HT-29 (cell line): ENCODE results near the gene ZCCHC17. TPM values are rescaled to one million over a fixed set of nuclear protein-coding genes. Genes with fewer than 3 reads are reported as not detected.
"Not testable (repeated sequence)": the region's sequence is repeated elsewhere in the genome, so short reads cannot be mapped to it uniquely, and the experiment has no call there.

Experiments used
- DNase-seq: peaks from one replicate; pipeline ENCODE4 v3.0.0-alpha.2; 2015; ENCODE audit warnings: low spot score
- total RNA-seq: library from RNA; depleted of rRNA; stranded (reverse); fragments of >200 nt; shearing (Covaris generic); gene quantifications from 2 replicates; pipeline ENCODE4 v1.2.3, GENCODE V29; 2014; rRNA removed

ZCCHC17 gene, protein sequence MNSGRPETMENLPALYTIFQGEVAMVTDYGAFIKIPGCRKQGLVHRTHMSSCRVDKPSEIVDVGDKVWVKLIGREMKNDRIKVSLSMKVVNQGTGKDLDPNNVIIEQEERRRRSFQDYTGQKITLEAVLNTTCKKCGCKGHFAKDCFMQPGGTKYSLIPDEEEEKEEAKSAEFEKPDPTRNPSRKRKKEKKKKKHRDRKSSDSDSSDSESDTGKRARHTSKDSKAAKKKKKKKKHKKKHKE
- total RNA-seq: 15.9 and 17.7 TPM in 2 replicates

DNA sequence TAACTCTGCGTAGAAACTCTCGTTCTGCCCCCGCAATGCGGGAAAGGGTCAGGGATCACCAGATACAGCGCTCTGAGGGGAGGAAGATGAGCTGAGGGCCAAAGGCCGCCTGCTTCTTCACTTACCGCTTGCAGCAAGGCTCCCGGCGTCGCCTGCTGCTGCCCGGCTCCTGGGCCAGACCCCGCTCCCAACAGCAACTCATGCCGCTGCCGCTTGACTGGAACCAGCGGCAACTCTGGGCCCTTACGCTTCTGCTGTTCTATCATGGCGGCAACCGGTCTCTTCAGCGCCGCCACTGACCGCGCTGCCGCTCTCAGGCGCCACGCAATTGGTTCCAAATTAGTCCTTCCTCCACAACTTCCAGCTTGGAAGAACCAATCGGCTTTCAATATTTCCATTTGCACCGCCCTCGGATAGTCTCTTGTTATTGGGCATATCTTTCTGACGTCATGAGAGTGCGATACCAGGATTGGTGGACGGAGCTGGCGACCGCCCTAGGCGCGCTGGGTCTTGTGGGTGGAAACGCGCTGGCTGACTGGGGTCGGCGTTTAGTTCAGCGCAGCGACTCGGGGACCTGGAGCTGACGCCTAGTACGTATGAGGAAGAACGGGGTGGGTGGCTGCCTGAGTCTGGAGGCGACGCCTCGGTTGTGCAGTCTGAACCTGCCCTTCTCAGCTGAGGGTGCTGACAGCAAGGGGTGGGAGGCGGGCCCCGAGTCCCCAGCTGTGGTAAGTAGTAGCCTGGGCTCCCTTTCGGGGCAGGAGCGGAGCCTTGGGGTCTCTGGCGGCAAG, at the start of gene ZCCHC17, which contains the start of gene SNRNP40:
Gene ZCCHC17, plus strand, starts transcription at position 547 of the 791 bp plus-strand sequence. CDS start 13,067 bp downstream, outside the sequence.
Gene SNRNP40, minus strand, starts transcription at position 303 of the 791 bp plus-strand sequence. Its CDS starts 37 bp downstream, at position 266.
- DNase-seq: peak; percentile 99

DNA sequence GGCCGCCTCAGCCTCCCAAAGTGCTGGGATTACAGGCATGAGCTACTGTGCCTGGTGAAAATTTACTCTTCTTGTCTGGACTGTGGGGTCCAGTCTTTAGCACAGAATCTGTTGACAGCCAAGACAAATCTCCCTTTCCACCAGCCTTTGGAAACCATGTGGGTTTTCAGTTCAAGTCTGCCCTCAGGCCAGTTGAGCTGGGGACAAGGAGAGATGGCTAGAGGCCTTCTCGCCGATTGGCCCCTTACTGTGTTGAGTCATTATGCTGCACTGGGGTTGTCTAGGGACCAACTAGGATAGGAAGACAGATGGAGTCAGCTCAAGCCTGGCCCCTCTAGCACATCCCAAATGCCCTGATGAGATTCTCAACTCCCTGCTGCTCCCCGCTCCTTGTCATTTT, 48.6 kb upstream of the ZCCHC17 start:
- DNase-seq: no peak

DNA sequence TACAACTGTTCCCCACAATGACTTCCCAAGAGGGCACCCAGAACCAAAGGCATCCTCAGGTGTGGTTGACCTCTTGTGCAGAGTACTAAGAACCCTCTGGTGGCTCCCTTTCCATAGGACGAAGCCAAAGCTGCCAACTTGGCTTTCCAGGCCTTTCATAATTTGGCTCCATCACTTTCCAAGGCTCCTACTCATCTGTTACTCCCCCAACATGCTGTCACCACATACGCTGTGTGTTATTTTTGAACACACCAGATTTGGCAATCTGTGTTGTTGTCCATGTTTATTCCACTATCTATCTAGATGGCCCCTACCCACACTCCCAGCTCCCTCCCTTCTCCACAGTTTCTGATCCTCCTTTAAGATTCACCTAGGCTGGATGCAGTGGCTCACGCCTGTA, 47.0 kb upstream of the ZCCHC17 start:
- DNase-seq: no peak

DNA sequence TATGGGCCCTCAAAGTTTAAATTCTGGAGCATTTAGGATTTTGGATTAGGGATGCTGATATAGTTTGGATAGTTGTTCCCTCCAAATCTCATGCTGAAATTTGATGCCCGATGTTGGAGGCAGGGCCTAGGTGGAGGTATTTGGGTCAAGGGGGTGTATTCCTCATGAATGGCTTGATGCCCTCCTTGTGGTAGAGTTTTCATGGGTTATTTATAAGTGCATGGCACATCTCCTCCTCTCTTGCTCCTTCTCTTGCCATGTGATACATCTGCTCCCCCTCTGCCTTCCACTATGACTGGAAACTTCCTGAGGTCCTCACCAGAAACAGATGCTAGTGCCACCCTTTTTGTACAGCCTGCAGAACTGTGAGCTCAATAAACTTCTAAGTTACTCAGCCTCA, 39.6 kb upstream of the ZCCHC17 start:
- no peak for DNase-seq

DNA sequence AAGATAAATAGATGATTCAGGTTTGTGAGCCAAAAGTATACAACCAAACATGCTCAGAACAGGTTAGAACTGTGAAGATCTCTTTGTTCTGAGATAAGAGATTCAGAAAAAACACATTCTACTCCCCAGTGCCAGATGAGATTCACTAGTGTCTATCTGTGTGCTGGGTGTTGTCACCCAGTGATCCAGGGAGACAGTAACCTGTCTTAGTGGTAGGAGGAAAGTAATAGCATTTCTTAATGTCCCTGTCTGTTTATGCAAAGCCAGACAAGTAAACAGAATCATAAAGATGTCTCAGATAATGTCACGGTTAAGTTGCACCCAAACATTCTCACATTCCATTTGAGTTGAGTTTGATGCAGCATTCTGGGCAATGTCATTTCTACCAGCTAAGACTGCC, 38.3 kb upstream of the ZCCHC17 start:
- DNase-seq: no peak

DNA sequence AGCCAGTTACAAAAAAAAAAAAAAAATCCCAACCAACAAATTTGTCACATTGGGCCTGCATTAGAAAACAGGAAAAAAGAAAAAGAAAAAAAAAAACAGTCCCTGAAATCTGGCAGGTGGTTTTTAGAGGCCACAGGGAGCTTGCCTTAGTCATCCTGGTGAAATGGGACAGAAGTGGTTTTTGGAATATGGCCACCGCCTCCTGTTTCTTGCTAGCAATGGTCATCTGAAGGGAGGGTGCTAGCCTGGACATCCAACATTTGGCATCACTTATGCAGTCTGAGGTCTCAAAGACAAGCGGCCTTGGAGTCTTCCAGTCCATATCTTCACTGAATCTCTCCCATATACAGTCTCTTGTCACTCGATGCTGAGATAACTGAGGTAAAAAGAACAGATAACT, 37.1 kb upstream of the ZCCHC17 start:
- DNase-seq: no peak

DNA sequence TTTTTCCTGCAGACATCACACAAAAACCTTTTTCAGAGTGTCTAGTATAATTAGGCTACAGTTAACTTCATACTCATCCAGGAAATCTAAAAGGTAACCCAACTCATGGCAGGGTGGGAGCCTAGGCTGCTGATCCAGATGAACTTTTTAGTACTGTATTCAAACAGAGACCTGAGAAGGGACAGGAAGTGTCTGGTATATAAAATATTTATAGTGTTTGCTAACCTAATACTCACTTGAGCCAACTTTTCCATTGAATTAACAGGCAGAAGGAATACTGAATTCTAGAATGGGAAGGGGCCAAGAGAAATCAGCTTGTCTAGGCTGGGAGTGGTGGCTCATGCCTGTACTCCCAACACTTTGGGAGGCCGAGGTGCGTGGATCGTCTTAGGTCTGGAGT, 34.9 kb upstream of the ZCCHC17 start:
- no peak for DNase-seq

DNA sequence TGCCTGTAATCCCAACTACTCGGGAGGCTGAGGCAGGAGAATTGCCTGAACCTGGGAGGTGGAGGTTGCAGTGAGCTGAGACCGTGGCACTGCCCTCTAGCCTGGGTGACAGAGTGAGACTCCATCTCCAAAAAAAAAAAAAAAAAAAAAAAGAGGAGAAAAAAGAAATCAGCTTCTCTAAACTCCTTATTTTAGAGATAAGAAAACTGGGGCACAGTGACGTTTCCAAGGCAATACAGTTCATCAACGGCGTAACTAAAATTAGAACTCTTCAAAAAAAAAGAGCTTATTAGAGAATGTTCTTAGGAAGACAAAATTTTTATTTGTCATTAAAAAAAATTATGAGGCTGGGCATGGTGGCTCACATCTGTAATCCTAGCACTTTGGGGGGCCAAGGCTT, 34.4 kb upstream of the ZCCHC17 start:
- DNase-seq: not testable (repeated sequence)

DNA sequence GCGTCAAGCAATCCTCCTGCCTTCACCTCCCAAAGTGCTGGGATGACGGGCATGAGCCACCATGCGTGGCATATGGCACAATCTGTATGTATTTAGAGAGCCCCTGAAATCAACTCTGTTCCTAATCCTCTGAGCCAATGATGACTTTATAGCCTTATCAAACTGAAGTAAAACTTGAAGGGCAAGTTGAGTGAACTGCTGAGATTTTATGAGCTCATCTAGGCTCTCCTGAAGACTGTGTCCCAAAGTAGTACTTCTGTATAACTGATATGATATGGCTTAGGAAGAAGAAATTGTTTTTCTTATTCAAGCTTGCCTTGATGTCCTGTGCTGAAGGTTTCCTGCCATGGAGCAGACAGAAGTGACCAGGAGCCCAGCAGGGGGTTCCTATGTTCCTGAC, 33.4 kb upstream of the ZCCHC17 start:
- no peak for DNase-seq

DNA sequence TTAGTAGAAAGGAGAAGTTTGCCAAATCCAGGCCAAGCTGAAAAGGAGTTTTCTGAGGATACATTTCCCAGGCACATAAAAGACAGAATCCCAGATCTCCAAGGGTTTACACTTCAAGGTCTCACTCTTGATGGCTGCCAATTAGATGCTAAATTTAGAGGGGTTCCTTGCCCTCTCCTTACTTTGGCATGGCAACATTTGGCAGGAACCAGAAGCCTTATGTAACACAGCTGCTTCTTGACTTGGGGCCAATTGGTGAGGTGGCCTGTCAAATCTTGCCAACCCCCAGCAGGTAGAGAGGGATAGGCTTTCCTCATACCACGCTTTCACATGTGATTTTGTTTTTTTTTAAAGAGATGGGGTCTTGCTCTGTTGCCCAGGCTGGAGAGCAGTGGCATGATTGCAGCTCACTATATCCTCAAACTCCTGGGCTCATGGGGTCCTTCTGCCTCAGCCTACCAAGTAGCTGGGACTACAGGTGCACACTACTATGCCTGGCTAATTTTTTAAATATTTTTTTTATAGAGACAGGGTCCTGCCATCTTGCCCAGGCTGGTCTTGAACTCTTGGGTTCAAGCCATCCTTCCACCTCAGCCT, 31.9 kb upstream of the ZCCHC17 start:
- no peak for DNase-seq

DNA sequence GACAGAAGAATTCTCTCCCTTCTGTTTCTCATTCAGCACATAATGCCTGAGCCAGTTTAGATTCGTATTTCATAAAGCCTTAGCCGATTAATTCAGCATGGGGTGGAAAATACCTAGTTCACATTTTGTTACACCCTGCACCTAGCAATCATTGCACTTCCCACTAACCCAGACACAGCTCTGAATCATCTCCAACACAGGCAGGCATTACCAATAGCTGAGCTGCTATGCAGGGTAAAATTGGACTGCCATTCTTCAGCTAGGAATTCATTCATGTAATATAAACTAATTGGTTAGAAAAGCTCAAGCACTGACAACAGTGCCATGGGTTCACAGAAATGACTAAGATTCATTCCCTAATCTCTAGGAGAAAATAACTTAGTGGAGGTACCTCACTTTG, 30.3 kb upstream of the ZCCHC17 start:
- no peak for DNase-seq

DNA sequence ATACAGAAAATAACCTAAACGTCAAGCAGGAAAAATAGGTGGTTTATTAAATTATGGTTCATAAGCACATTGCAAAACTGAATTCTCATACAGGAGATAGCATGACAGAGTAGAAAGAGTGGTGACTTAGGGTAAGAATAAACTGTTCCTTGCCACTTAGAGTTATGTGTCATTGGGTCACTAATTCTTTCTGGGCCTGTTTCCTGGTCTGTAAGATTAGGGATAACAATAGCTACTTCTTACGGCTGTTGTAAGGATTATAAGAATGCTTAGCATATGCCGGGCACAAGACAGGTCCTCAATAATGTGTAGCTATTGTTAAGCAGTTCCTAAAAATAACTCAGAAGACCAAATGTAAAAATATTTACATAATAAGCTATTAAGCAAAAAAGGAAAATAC, 24.5 kb upstream of the ZCCHC17 start:
- DNase-seq: no peak

DNA sequence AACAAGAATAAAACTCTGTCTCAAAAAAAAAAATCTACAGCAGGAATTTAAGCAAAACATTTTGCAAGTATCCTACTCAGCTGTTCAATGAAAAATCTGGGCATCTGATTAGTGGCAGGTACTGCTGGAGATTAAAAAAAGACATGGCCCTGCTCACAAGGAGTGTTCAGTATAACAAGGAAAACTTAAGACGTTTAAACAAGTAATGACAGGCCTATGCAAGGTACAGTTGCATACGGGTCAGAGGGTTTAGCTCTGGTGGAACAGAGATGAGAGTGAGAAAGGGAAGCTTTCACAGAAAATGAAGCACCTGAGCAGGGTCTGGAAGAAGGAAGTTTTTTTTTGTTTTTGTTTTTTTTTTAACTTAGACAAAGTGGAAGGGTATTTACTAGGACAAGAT, 23.2 kb upstream of the ZCCHC17 start:
- no peak for DNase-seq

DNA sequence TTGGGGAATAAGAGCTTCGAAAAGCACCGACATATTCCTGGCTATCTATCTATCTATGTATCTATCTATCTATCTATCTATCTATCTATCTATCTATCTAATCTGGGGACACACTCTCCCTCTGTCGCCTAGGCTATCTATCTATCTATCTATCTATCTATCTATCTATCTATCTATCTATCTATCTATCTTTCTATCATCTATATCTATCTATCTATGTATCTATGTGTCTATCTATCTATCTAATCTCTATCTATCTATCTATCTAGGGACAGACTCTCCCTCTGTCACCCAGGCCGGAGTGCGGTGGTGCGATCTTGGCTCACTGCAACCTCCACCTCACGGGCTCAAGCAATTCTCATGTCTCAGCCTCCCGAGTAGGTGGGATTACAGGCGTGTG, 14.4 kb upstream of the ZCCHC17 start:
- not testable (repeated sequence) for DNase-seq

DNA sequence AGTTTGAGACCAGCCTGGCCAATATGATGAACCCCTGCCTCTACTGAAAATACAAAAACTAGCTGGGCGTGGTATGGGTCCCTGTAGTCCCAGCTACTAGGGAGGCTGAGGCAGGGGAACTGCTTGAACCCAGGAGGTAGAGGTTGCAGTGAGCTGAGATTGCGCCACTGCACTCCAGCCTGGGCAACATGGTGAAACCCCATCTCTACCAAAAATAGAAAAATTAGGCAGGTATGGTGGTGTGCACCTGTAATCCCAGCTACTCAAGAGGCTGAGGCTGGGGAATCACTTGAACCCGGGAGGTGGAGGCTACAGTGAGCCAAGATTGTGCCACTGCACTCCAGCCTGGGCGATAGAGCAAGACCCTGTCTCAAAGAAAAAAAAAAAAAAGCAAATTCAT, 9.0 kb upstream of the ZCCHC17 start:
- not testable (repeated sequence) for DNase-seq

DNA sequence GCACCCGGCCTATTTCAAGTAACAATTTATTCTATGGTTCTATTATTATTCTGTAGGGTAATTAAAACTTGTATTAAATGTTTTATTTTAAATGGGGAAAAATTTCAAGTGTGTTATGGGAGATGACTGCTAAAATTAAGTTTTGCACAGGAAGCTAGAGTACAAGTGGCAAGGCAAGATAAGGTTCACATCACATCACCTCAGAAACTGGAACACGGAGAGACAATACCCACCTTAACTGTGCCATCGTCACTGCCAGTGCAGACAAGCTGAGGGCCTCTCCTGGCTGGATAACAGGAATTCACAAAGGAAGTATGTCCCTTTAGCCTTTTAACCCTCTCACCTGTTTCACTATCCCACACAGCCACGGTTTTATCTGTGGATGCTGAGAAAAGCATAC, 7.8 kb upstream of the ZCCHC17 start:
- no peak for DNase-seq

DNA sequence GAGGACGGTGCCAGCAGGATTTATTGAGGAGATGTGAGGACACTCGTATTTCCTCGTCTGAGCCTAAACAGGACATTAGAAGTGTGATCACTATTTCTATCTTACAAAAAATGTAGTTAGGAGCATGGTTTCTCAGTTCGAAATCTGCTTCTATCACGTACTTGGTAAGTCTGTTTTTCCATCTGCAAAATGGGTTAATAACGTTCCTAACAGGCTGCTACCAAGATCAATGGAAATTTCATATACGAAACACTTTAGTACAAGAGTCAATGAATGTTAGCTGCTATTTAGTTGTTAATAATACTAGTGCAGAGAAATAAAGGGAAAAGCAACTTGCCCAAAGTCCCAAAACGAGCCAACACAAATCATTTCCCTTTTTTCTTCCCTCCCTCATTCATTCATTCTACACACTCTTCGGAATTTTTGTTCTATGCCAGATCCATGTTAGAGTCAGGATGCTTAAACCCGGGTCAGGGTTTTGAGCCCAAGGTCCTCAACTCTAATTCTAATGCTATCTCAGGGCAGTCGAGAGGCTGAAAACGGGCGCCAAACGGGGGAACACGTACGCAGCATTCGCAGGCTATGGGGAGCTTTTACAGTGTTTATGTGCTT, 852 bp upstream of the ZCCHC17 start:
- no peak for DNase-seq

DNA sequence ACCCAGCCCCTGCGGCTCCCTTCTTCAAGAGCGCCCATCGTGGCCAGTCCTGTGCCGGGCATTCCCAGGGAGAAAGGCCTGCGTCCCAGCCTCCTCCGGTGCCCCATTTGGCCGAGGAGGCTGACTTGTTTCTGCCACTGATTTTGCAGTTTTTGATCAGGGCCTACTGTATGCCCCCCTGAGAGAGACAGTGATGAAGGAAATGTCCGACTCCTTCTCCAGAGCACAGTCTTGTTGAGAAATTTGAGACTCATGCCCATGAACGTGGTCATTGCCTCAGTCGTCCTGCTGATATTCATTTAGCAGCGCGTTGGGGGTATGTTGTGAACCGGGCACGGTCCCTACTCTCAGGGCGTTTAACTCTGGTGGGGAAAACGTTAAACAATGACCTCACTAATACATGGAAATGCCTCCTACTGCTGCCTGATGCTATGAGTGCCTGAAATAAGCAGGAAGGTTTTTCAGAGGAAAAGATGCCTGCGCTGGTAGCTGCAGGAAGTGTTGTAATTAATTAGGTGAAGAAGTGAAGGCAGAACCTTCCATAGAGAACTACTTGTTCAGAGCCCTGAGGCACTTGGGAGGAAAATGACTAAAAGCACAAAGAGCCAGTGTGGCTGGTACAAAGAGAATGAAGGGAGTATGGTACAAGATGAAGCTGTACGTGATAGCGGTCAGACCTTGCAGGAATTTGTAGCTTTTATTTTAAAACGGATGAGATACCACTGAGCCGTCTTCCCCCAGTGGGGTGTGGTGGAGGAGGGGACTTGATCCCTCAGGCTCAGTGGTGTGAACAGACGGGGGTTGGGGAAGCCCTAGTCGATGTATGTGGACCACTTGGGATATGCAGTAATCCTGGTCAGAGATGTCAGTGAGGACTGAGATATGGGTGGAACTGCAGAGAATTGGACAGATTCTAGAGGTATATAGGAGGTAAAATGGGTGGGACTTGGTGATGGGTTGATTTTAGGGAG, 730 bp downstream of the ZCCHC17 start:
- peak; percentile 22 for DNase-seq

DNA sequence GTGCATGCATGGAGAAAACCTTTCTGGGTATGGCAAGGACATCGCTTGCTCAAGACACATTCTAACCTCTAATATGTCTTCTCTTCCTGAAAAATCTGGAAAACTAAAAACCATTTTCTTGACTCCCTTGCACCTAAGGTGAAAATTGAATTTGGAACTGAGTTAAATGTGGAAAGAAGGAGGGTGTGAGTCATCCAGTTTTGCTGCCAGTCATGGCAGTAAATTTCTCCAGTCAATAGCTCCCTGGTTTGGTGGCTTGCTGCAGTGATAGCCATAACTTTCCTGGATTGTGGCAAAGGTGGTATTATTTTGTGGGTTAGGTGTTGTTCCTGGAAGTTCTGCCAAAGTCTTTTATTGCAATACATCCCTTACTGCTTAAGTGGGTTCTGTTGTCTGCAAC, 2.5 kb downstream of the ZCCHC17 start:
- no peak for DNase-seq

DNA sequence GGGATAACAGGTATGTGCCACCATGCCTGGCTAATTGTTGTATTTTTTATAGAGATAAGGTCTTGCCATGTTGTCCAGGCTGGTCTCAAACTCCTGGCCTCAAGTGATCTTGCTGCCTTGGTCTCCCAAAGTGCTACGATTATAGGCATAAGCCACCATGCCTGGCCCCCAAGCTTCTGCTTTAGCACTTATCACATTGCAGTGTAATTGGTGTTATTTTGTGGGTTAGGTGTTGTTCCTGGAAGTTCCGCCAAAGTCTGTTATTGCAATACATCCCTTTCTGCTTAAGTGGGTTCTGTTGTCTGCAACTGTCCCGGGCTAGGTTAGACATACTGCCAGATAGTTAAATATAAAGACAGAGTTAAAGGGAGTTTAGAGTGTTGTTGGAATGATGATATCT, 3.4 kb downstream of the ZCCHC17 start:
- DNase-seq: no peak
